B cell (primary cell): ENCODE data around the gene SLC9A9.

Experiments used
- CTCF ChIP-seq: fragments of 200-600 bp; IDR thresholded peaks from one replicate; pipeline ENCODE4 v1.8.0; 2022; ENCODE audit warnings: antibody characterized with exemption, mild to moderate bottlenecking
- EZH2 ChIP-seq: IDR thresholded peaks from 2 replicates; pipeline ENCODE4 v1.6.1; 2012; ENCODE audit warnings: borderline replicate concordance, low read depth, mild to moderate bottlenecking, moderate library complexity, low read length; ENCODE audit not compliant: insufficient read depth, poor library complexity, severe bottlenecking

- no peak for TF ChIP-seq CTCF
- no peak for TF ChIP-seq EZH2
Measured at GRCh38 chr3:143471705-143472104, 376.6 kb downstream of the SLC9A9 start.
